ENCODE results near the gene ADISSP.

Gene ADISSP

DNA sequence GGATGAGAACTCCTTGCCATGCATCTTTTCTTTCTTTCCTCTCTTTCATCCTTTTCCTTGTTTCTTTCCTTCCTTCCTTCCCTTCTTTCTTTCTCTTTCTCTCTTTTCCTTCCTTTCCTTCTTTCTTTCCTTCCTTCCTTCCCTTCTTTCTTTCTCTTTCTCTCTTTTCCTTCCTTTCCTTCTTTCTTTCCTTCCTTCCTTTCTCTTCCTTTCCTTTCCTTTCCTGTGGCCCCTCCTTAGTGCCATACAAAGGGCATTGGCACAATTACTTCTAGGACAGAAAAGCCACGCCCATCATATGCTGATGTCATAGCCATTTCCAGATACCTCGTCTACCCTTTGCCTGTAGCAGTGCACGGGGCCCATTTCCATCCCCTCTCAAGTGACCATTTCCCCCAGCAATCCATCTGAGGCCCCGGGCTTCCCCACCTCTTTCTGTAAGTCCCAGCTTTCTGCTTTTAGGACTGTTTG is 21.2 kb upstream of the ADISSP start:
- peaks cover 17% of the 10 kb centered on the region; the same call in 1 of the 2 replicates for H3K4me1 ChIP-seq (ENCODE audit: control insufficient read depth, insufficient read depth, low read length)
- ChIA-PET CTCF (interaction anchor here (0.9 to 10.3 kb wide), 8 partner anchors 23 to 296 kb away, joined by 4 to 142 read pairs (median 5); partner anchors contain the start of gene AP5S1), POLR2A (interaction anchor here (0.5 to 0.9 kb wide), 2 partner anchors 9 to 29 kb away, joined by 4 read pairs; no protein-coding TSS in a partner anchor)
- H3K36me3 ChIP-seq (ENCODE audit: control insufficient read depth in 2 of 2, insufficient read depth in 1 of 2, low read length in 2 of 2), result peaks cover 0 to 18% of the 10 kb centered on the region in 2 experiments; a peak in 2 of 3 replicates
- no peak overlapping the region for H3K27ac ChIP-seq (ENCODE audit: extremely low read depth, low read depth, low read length)
- no peaks in the 10 kb centered on the region for H3K9me3 ChIP-seq (ENCODE audit: control insufficient read depth, insufficient read depth, low read depth, low read length)
- H3K4me3 ChIP-seq (ENCODE audit: low read depth, low read length), result no peak overlapping the region
- no peak for TF ChIP-seq ZNF621 (tag by site-specific recombination; IDR thresholded peaks at IDR 0.05)
- TF ChIP-seq ZNF266 (tag by site-specific recombination; IDR thresholded peaks at IDR 0.05; ENCODE audit: low read depth), result no peak
- TF ChIP-seq, protein P1, sequence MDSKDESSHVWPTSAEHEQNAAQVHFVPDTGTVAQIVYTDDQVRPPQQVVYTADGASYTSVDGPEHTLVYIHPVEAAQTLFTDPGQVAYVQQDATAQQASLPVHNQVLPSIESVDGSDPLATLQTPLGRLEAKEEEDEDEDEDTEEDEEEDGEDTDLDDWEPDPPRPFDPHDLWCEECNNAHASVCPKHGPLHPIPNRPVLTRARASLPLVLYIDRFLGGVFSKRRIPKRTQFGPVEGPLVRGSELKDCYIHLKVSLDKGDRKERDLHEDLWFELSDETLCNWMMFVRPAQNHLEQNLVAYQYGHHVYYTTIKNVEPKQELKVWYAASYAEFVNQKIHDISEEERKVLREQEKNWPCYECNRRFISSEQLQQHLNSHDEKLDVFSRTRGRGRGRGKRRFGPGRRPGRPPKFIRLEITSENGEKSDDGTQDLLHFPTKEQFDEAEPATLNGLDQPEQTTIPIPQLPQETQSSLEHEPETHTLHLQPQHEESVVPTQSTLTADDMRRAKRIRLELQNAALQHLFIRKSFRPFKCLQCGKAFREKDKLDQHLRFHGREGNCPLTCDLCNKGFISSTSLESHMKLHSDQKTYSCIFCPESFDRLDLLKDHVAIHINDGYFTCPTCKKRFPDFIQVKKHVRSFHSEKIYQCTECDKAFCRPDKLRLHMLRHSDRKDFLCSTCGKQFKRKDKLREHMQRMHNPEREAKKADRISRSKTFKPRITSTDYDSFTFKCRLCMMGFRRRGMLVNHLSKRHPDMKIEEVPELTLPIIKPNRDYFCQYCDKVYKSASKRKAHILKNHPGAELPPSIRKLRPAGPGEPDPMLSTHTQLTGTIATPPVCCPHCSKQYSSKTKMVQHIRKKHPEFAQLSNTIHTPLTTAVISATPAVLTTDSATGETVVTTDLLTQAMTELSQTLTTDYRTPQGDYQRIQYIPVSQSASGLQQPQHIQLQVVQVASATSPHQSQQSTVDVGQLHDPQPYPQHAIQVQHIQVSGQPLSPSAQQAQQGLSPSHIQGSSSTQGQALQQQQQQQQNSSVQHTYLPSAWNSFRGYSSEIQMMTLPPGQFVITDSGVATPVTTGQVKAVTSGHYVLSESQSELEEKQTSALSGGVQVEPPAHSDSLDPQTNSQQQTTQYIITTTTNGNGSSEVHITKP (tag by site-specific recombination; IDR thresholded peaks at IDR 0.05), result peak; percentile 63
- TF ChIP-seq ZNF670 (tag by site-specific recombination; IDR thresholded peaks at IDR 0.05; ENCODE audit: low read depth), result 0 out of 2 replicates have a peak, but pooled peaks have one; percentile 27
- TF ChIP-seq, protein P2, sequence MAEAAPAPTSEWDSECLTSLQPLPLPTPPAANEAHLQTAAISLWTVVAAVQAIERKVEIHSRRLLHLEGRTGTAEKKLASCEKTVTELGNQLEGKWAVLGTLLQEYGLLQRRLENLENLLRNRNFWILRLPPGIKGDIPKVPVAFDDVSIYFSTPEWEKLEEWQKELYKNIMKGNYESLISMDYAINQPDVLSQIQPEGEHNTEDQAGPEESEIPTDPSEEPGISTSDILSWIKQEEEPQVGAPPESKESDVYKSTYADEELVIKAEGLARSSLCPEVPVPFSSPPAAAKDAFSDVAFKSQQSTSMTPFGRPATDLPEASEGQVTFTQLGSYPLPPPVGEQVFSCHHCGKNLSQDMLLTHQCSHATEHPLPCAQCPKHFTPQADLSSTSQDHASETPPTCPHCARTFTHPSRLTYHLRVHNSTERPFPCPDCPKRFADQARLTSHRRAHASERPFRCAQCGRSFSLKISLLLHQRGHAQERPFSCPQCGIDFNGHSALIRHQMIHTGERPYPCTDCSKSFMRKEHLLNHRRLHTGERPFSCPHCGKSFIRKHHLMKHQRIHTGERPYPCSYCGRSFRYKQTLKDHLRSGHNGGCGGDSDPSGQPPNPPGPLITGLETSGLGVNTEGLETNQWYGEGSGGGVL (tag by site-specific recombination; IDR thresholded peaks at IDR 0.05), result peak; percentile 32
- no peak for TF ChIP-seq ZNF792 (tag by site-specific recombination; IDR thresholded peaks at IDR 0.05)
- no peak for TF ChIP-seq ZNF175 (tag by site-specific recombination; IDR thresholded peaks at IDR 0.05)
- peak; percentile 68; the same call in 1 of the 2 replicates for TF ChIP-seq ZSCAN23 (tag by site-specific recombination; IDR thresholded peaks at IDR 0.05)
- no peak for TF ChIP-seq ZNF571 (tag by site-specific recombination; IDR thresholded peaks at IDR 0.05)
- TF ChIP-seq ZNF433 (tag by site-specific recombination; IDR thresholded peaks at IDR 0.05; ENCODE audit: low read depth), result no peak
- no peak for TF ChIP-seq ZNF658 (tag by site-specific recombination; IDR thresholded peaks at IDR 0.05)
- TF ChIP-seq, protein P3, sequence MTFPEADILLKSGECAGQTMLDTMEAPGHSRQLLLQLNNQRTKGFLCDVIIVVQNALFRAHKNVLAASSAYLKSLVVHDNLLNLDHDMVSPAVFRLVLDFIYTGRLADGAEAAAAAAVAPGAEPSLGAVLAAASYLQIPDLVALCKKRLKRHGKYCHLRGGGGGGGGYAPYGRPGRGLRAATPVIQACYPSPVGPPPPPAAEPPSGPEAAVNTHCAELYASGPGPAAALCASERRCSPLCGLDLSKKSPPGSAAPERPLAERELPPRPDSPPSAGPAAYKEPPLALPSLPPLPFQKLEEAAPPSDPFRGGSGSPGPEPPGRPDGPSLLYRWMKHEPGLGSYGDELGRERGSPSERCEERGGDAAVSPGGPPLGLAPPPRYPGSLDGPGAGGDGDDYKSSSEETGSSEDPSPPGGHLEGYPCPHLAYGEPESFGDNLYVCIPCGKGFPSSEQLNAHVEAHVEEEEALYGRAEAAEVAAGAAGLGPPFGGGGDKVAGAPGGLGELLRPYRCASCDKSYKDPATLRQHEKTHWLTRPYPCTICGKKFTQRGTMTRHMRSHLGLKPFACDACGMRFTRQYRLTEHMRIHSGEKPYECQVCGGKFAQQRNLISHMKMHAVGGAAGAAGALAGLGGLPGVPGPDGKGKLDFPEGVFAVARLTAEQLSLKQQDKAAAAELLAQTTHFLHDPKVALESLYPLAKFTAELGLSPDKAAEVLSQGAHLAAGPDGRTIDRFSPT (tag by site-specific recombination; IDR thresholded peaks at IDR 0.05), result peak; percentile 83
- peak; percentile 88 for TF ChIP-seq ZNF335 (tag by site-specific recombination; conservative IDR thresholded peaks at IDR 0.05)
- TF ChIP-seq, protein P4, sequence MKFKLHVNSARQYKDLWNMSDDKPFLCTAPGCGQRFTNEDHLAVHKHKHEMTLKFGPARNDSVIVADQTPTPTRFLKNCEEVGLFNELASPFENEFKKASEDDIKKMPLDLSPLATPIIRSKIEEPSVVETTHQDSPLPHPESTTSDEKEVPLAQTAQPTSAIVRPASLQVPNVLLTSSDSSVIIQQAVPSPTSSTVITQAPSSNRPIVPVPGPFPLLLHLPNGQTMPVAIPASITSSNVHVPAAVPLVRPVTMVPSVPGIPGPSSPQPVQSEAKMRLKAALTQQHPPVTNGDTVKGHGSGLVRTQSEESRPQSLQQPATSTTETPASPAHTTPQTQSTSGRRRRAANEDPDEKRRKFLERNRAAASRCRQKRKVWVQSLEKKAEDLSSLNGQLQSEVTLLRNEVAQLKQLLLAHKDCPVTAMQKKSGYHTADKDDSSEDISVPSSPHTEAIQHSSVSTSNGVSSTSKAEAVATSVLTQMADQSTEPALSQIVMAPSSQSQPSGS (tag by site-specific recombination; IDR thresholded peaks at IDR 0.05; ENCODE audit: low read depth), result peak; percentile 87
- TF ChIP-seq ZNF366 (tag by site-specific recombination; conservative IDR thresholded peaks at IDR 0.05), result peak; percentile 99
- peak; percentile 19; the same call in 1 of the 2 replicates for TF ChIP-seq ZNF558 (tag by site-specific recombination; IDR thresholded peaks at IDR 0.05)
- peak; percentile 71 for TF ChIP-seq ZNF629 (tag by site-specific recombination; IDR thresholded peaks at IDR 0.05)
- TF ChIP-seq KLF8 (tag by site-specific recombination; IDR thresholded peaks at IDR 0.05), result 0 out of 2 replicates have a peak, but pooled peaks have one; percentile 35
- TF ChIP-seq ZEB2 (tag by site-specific recombination; IDR thresholded peaks at IDR 0.05), result peak; percentile 61
- no peak for TF ChIP-seq ZNF514 (tag by site-specific recombination; IDR thresholded peaks at IDR 0.05)
- no peak for TF ChIP-seq ZNF561 (tag by site-specific recombination; IDR thresholded peaks at IDR 0.05; ENCODE audit: borderline replicate concordance)
- peak; percentile 66; the same call in 1 of the 2 replicates for TF ChIP-seq ZBTB17 (tag by site-specific recombination; IDR thresholded peaks at IDR 0.05)
- TF ChIP-seq, protein P5, sequence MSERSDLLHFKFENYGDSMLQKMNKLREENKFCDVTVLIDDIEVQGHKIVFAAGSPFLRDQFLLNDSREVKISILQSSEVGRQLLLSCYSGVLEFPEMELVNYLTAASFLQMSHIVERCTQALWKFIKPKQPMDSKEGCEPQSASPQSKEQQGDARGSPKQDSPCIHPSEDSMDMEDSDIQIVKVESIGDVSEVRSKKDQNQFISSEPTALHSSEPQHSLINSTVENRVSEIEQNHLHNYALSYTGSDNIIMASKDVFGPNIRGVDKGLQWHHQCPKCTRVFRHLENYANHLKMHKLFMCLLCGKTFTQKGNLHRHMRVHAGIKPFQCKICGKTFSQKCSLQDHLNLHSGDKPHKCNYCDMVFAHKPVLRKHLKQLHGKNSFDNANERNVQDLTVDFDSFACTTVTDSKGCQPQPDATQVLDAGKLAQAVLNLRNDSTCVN (tag by site-specific recombination; optimal IDR thresholded peaks at IDR 0.05), result peak; percentile 5
- TF ChIP-seq ZBTB21 (tag by site-specific recombination; IDR thresholded peaks at IDR 0.05), result peak; percentile 65
- TF ChIP-seq ZNF2 (tag by site-specific recombination; IDR thresholded peaks at IDR 0.05), result 0 out of 2 replicates have a peak, but pooled peaks have one; percentile 26
- TF ChIP-seq, protein P6, sequence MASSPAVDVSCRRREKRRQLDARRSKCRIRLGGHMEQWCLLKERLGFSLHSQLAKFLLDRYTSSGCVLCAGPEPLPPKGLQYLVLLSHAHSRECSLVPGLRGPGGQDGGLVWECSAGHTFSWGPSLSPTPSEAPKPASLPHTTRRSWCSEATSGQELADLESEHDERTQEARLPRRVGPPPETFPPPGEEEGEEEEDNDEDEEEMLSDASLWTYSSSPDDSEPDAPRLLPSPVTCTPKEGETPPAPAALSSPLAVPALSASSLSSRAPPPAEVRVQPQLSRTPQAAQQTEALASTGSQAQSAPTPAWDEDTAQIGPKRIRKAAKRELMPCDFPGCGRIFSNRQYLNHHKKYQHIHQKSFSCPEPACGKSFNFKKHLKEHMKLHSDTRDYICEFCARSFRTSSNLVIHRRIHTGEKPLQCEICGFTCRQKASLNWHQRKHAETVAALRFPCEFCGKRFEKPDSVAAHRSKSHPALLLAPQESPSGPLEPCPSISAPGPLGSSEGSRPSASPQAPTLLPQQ (tag by site-specific recombination; IDR thresholded peaks at IDR 0.05), result peak; percentile 65
- 0 out of 2 replicates have a peak, but pooled peaks have one; percentile 28 for TF ChIP-seq ZFP37 (tag by site-specific recombination; IDR thresholded peaks at IDR 0.05)
